Ishikawa (cell line): ENCODE data around the gene MADD.

Source experiments
- CEBPB ChIP-seq: IDR thresholded peaks from 2 replicates; pipeline ENCODE4 v1.6.1; 2012
- CREB1 ChIP-seq: IDR thresholded peaks from 2 replicates; pipeline ENCODE4 v1.6.1; 2012; ENCODE audit warnings: low read depth
- EGR1 ChIP-seq: IDR thresholded peaks from 2 replicates; pipeline ENCODE4 v1.6.1; 2012
- EP300 ChIP-seq: IDR thresholded peaks from 2 replicates; pipeline ENCODE4 v1.6.1; 2012; ENCODE audit warnings: borderline replicate concordance
- FOXM1 ChIP-seq: IDR thresholded peaks from 2 replicates; pipeline ENCODE4 v1.6.1; 2012; ENCODE audit warnings: low read depth, borderline replicate concordance
- MAX ChIP-seq: IDR thresholded peaks from 2 replicates; pipeline ENCODE4 v1.6.1; 2012
- NFIC ChIP-seq: IDR thresholded peaks from 2 replicates; pipeline ENCODE4 v1.6.1; 2012
- RAD21 ChIP-seq: IDR thresholded peaks from 2 replicates; pipeline ENCODE4 v1.6.1; 2012; ENCODE audit warnings: low read depth
- REST ChIP-seq: IDR thresholded peaks from 2 replicates; pipeline ENCODE4 v1.6.1; 2012; ENCODE audit warnings: low read depth, mild to moderate bottlenecking
- TAF1 ChIP-seq: IDR thresholded peaks from 2 replicates; pipeline ENCODE4 v1.6.1; 2012; ENCODE audit warnings: low read depth, mild to moderate bottlenecking
- TCF12 ChIP-seq: IDR thresholded peaks from 2 replicates; pipeline ENCODE4 v1.6.1; 2012; ENCODE audit warnings: low read depth
- TEAD4 ChIP-seq: IDR thresholded peaks from 2 replicates; pipeline ENCODE4 v1.6.1; 2012
- USF1 ChIP-seq: IDR thresholded peaks from 2 replicates; pipeline ENCODE4 v1.6.1; 2012
- YY1 ChIP-seq: IDR thresholded peaks from 2 replicates; pipeline ENCODE4 v1.6.1; 2012; ENCODE audit warnings: low read depth
- ZBTB7A ChIP-seq: IDR thresholded peaks from 2 replicates; pipeline ENCODE4 v1.6.1; 2012; ENCODE audit warnings: low read depth

MADD gene

GRCh38 chr11:47348131-47348802 is 78.3 kb downstream of the MADD start:
- TF ChIP-seq EP300 (no peak), USF1 (no peak), EGR1 (no peak), RAD21 (no peak), CREB1 (no peak), TCF12 (no peak), REST (no peak), TEAD4 (no peak), NFIC (no peak), ZBTB7A (no peak), MAX (no peak), YY1 (no peak), FOXM1 (no peak)

GRCh38 chr11:47348859-47349258 is 78.9 kb downstream of the MADD start:
- TF ChIP-seq TAF1 (no peak), CREB1 (no peak), RAD21 (peak; percentile 46)

- TF ChIP-seq NFIC (no peak), YY1 (no peak), TEAD4 (no peak), ZBTB7A (no peak), RAD21 (no peak), CREB1 (no peak), EP300 (no peak), USF1 (no peak), MAX (no peak), REST (no peak), FOXM1 (no peak), TAF1 (no peak), CEBPB (no peak), EGR1 (no peak), TCF12 (no peak)
Observed at GRCh38 chr11:47349521-47350095, 79.7 kb downstream of the MADD start.

GRCh38 chr11:47350315-47350714 is 80.4 kb downstream of the MADD start:
- no peak for TF ChIP-seq CREB1

GRCh38 chr11:47351156-47352126 is 81.5 kb downstream of the MADD start:
- TF ChIP-seq NFIC (no peak), EGR1 (no peak)

GRCh38 chr11:47352556-47352955 is 82.6 kb downstream of the MADD start, which contains the start of gene MYBPC3:
Gene MYBPC3, minus strand, starts transcription at chr11:47352702. Its CDS starts 55 bp downstream, at chr11:47352647.
- TF ChIP-seq ZBTB7A (no peak), CEBPB (no peak), TAF1 (no peak), YY1 (no peak), FOXM1 (no peak), USF1 (no peak), TCF12 (no peak), TEAD4 (no peak), MAX (no peak), EP300 (no peak), RAD21 (no peak), NFIC (no peak)
